HCT116 (cell line): ENCODE measurements around the gene SLC39A5. TPM values are rescaled to one million over a fixed set of nuclear protein-coding genes. Genes with fewer than 3 reads are reported as not detected.

Experiments
- ATAC-seq: fragments of 200-7000 bp; cut with Tn5 transposase; 2 replicates; pipeline ENCODE4 v1.9.1; 2020; ENCODE audit warnings: mild to moderate bottlenecking, moderate library complexity
- BruUV-seq: library from RNA; stranded (reverse); fragments of 400-500 nt; replicated peaks from 2 replicates; lab custom pipeline; 2021; lab: Mats Ljungman, UMichigan
- CTCF ChIA-PET: fragments of 300-600 bp; sonication (Branson Sonifier 250); formaldehyde crosslinking; loops from one replicate; lab custom pipeline; 2021; ENCODE audit warnings: antibody characterized with exemption; lab: Charles Lee
- POLR2A ChIA-PET: fragments of 300-600, 350-600 bp; sonication (Branson Sonifier 250); formaldehyde crosslinking; loops from one replicate; lab custom pipeline; 2021; ENCODE audit warnings: antibody characterized with exemption; lab: Charles Lee
- RAD21 ChIA-PET, 2 experiments: fragments of 300-600 bp; sonication (Branson Sonifier 250); formaldehyde crosslinking; loops; one replicate each; lab custom pipeline; 2023; ENCODE audit warnings: low total read pairs in 2 of 2; ENCODE audit not compliant: uncharacterized antibody in 2 of 2, unreplicated experiment in 2 of 2, low non-redundant PET in 1 of 2; lab: Charles Lee
- DNase-seq: peaks from one replicate; pipeline ENCODE4 v3.0.0-alpha.2; 2010; ENCODE audit warnings: low read depth, low spot score
- H2AFZ ChIP-seq: fragments of 200-600 bp; shearing (Covaris generic), sonication (generic); 2 replicates; pipeline ENCODE4 v1.6.1; 2017; ENCODE audit warnings: low read depth, mixed run types, mixed read lengths, antibody characterized with exemption, low read length; ENCODE audit not compliant: poor library complexity, severe bottlenecking
- H3K27ac ChIP-seq: 2 replicates; pipeline ENCODE4 v1.5.1; 2012; ENCODE audit warnings: low read depth, low read length
- H3K27me3 ChIP-seq: fragments of 200-600 bp; sonication (generic); 2 replicates; pipeline ENCODE4 v1.6.1; 2016; ENCODE audit warnings: mixed run types, low read length, mixed read lengths; ENCODE audit not compliant: insufficient read depth
- H3K36me3 ChIP-seq, 2 experiments: fragments of 200-500 bp in 1 of 2; fragments of 200-600 bp in 1 of 2; sonication (Bioruptor generic) in 1 of 2; sonication (generic) in 1 of 2; 2 replicates each; pipeline versions ENCODE4 v1.5.1 to v1.6.1; 2014 to 2016; ENCODE audit warnings: low read length in 2 of 2, inconsistent platforms in 1 of 2, mixed read lengths in 1 of 2, mixed run types in 1 of 2; ENCODE audit not compliant: insufficient read depth in 2 of 2, control insufficient read depth in 1 of 2
- H3K4me1 ChIP-seq, 2 experiments: fragments of 200-600 bp in 1 of 2; sonication (generic) in 1 of 2; 2 replicates each; pipeline versions ENCODE4 v1.5.1 to v1.6.1; 2012 to 2017; ENCODE audit warnings: low read length in 2 of 2, inconsistent platforms in 1 of 2, mild to moderate bottlenecking in 1 of 2, mixed read lengths in 1 of 2, mixed run types in 1 of 2, moderate library complexity in 1 of 2; ENCODE audit not compliant: insufficient read depth in 2 of 2, control insufficient read depth in 1 of 2
- H3K4me2 ChIP-seq: fragments of 200-600 bp; sonication (generic); 2 replicates; pipeline ENCODE4 v1.6.1; 2017; ENCODE audit warnings: mixed run types, low read length, mixed read lengths
- H3K4me3 ChIP-seq, 2 experiments: fragments of 200-600 bp in 1 of 2; sonication (generic) in 1 of 2; replicated peaks in 1 of 2; 2 replicates each; pipeline ENCODE4 v1.5.1; 2011 to 2016; ENCODE audit warnings: low read length in 2 of 2, control low read depth in 1 of 2, low read depth in 1 of 2, mild to moderate bottlenecking in 1 of 2, mixed read lengths in 1 of 2, mixed run types in 1 of 2
- H3K79me2 ChIP-seq: fragments of 200-600 bp; sonication (generic); 2 replicates; pipeline ENCODE4 v1.6.1; 2017; ENCODE audit warnings: mild to moderate bottlenecking, mixed run types, low read length, moderate library complexity, mixed read lengths; ENCODE audit not compliant: insufficient read depth
- H3K9ac ChIP-seq: fragments of 200-600 bp; sonication (generic); 2 replicates; pipeline ENCODE4 v1.6.1; 2016; ENCODE audit warnings: low read length, mixed read lengths
- H3K9me2 ChIP-seq: fragments of 200-600 bp; sonication (generic), shearing (Covaris generic); 2 replicates; pipeline ENCODE4 v1.6.1; 2017; ENCODE audit warnings: mixed run types, mild to moderate bottlenecking, moderate library complexity; ENCODE audit not compliant: insufficient read depth
- H3K9me3 ChIP-seq, 2 experiments: fragments of 200-500 bp in 1 of 2; fragments of 200-600 bp in 1 of 2; sonication (Bioruptor generic) in 1 of 2; sonication (generic) in 1 of 2; 2 replicates each; pipeline ENCODE4 v1.6.1; 2014 to 2017; ENCODE audit warnings: low read length in 2 of 2, mixed read lengths in 2 of 2, inconsistent platforms in 1 of 2, low read depth in 1 of 2, mild to moderate bottlenecking in 1 of 2, mixed run types in 1 of 2, moderate library complexity in 1 of 2; ENCODE audit not compliant: control insufficient read depth in 1 of 2, insufficient read depth in 1 of 2
- H4K20me1 ChIP-seq: fragments of 200-600 bp; sonication (generic), shearing (Covaris generic); 2 replicates; pipeline ENCODE4 v1.6.1; 2017; ENCODE audit warnings: mixed run types, mild to moderate bottlenecking, moderate library complexity; ENCODE audit not compliant: insufficient read depth
- ATF3 ChIP-seq: IDR thresholded peaks from 2 replicates; pipeline ENCODE4 v1.6.1; 2012
- CEBPB ChIP-seq: IDR thresholded peaks from 2 replicates; pipeline ENCODE4 v1.6.1; 2012; ENCODE audit warnings: low read depth
- CTCF ChIP-seq, 3 experiments: fragments of 200-600 bp in 1 of 3; sonication (generic) in 1 of 3; IDR thresholded peaks in 2 of 3; conservative IDR thresholded peaks in 1 of 3; 2 replicates each; pipeline ENCODE4 v1.5.1; 2012 to 2017; ENCODE audit warnings: low read depth in 2 of 3, low read length in 2 of 3, antibody characterized with exemption in 1 of 3, borderline replicate concordance in 1 of 3, control low read depth in 1 of 3, mild to moderate bottlenecking in 1 of 3, mixed read lengths in 1 of 3, mixed run types in 1 of 3, moderate library complexity in 1 of 3; ENCODE audit not compliant: insufficient read depth in 1 of 3
- ELF1 ChIP-seq: IDR thresholded peaks from 2 replicates; pipeline ENCODE4 v1.6.1; 2012; ENCODE audit warnings: low read depth, borderline replicate concordance
- EZH2 ChIP-seq: fragments of 200-600 bp; sonication (generic); IDR thresholded peaks from 2 replicates; pipeline ENCODE4 v1.6.1; 2017; ENCODE audit warnings: antibody characterized with exemption, mixed run types
- EZH2phosphoT487 ChIP-seq: fragments of 200-600 bp; IDR thresholded peaks from 2 replicates; pipeline ENCODE4 v1.6.1; 2018; ENCODE audit warnings: antibody characterized with exemption, borderline replicate concordance
- FOSL1 ChIP-seq: IDR thresholded peaks from 2 replicates; pipeline ENCODE4 v1.6.1; 2012; ENCODE audit warnings: low read depth
- MAX ChIP-seq: IDR thresholded peaks from 2 replicates; pipeline ENCODE4 v1.6.1; 2012
- POLR2AphosphoS5 ChIP-seq: IDR thresholded peaks from 2 replicates; pipeline ENCODE4 v1.6.1; 2011; ENCODE audit warnings: mild to moderate bottlenecking, low read depth, low read length, moderate library complexity
- RAD21 ChIP-seq: IDR thresholded peaks from 2 replicates; pipeline ENCODE4 v1.6.1; 2012; ENCODE audit warnings: low read depth, mild to moderate bottlenecking
- SIN3A ChIP-seq: IDR thresholded peaks from 2 replicates; pipeline ENCODE4 v1.6.1; 2012; ENCODE audit warnings: low read depth
- SP1 ChIP-seq: IDR thresholded peaks from 2 replicates; pipeline ENCODE4 v1.6.1; 2012; ENCODE audit warnings: low read depth
- SRF ChIP-seq: IDR thresholded peaks from 2 replicates; pipeline ENCODE4 v1.6.1; 2012; ENCODE audit warnings: low read depth
- TCF7L2 ChIP-seq: IDR thresholded peaks from 2 replicates; pipeline ENCODE4 v1.7.0; 2011; ENCODE audit warnings: borderline replicate concordance, inconsistent platforms; ENCODE audit not compliant: insufficient read depth, insufficient read length; ENCODE audit errors: extremely low read depth
- YY1 ChIP-seq: IDR thresholded peaks from 2 replicates; pipeline ENCODE4 v1.6.1; 2011; ENCODE audit warnings: low read length, low read depth, moderate library complexity, mild to moderate bottlenecking; ENCODE audit not compliant: insufficient replicate concordance; ENCODE audit errors: extremely low read depth
- ZBTB33 ChIP-seq: IDR thresholded peaks from 2 replicates; pipeline ENCODE4 v1.6.1; 2011; ENCODE audit warnings: mild to moderate bottlenecking, low read length, moderate library complexity; ENCODE audit not compliant: insufficient replicate concordance; ENCODE audit errors: extremely low read depth
- ZFX ChIP-seq: fragments of 450-650 bp; IDR thresholded peaks from 2 replicates; pipeline ENCODE4 v1.6.1; 2017
- intact Hi-C: fragments of 100-400 bp; cut with micrococcal nuclease; formaldehyde crosslinking; loops from 2 replicates; pipeline ENCODE4 v1.10.0; 2022
- total RNA-seq: library from RNA; stranded (reverse); gene quantifications from one replicate; pipeline ENCODE4 v1.2.1, GENCODE V29; 2021; ENCODE audit not compliant: unreplicated experiment

SLC39A5 gene
- total RNA-seq, 1 experiment from 2014 or later = 0.66 TPM

GRCh38 chr12:56280849-56281248, 51.0 kb downstream of the SLC39A5 start:
- no peaks in the 10 kb centered on the region for H3K4me1 ChIP-seq
- peaks cover 4% of the 10 kb centered on the region; the same call in 1 of the 2 replicates for H3K79me2 ChIP-seq
- intact Hi-C loops = no loop called here
- H2AFZ ChIP-seq = no peak overlapping the region
- H3K27me3 ChIP-seq = no peaks in the 10 kb centered on the region
- H3K36me3 ChIP-seq = peaks cover 41 to 51% of the 10 kb centered on the region in 2 experiments
- H4K20me1 ChIP-seq = no peaks in the 10 kb centered on the region
- H3K9me3 ChIP-seq = no peaks in the 10 kb centered on the region
- POLR2A ChIA-PET = no interaction called here
- no peak overlapping the region for H3K4me2 ChIP-seq
- no peaks in the 10 kb centered on the region for H3K9me2 ChIP-seq
- CTCF ChIA-PET = no interaction called here
- BruUV-seq = no TSS peak
- no peak overlapping the region for H3K9ac ChIP-seq
- no peak for DNase-seq
- no peak for ATAC-seq
- RAD21 ChIA-PET = no interaction called here
- no peak overlapping the region for H3K27ac ChIP-seq
- no peak overlapping the region for H3K4me3 ChIP-seq
- no peak for TF ChIP-seq SP1
- no peak for TF ChIP-seq YY1
- no peak for TF ChIP-seq EZH2phosphoT487
- no peak for TF ChIP-seq SRF
- no peak for TF ChIP-seq CTCF (IDR thresholded peaks at IDR 0.05 in 2 of 3, conservative IDR thresholded peaks at IDR 0.05 in 1 of 3; ENCODE audit: borderline replicate concordance in 1 of 3, insufficient read depth in 1 of 3, low read depth in 2 of 3, low read length in 2 of 3)
- no peak for TF ChIP-seq EZH2
- TF ChIP-seq POLR2AphosphoS5 = no peak
- TF ChIP-seq MAX = no peak
- no peak for TF ChIP-seq ELF1
- TF ChIP-seq CEBPB = no peak
- no peak for TF ChIP-seq ZFX
- no peak for TF ChIP-seq TCF7L2
- TF ChIP-seq ZBTB33 = no peak
- no peak for TF ChIP-seq RAD21
- no peak for TF ChIP-seq SIN3A
- no peak for TF ChIP-seq FOSL1
- no peak for TF ChIP-seq ATF3
